Nephron progenitor cell (in vitro differentiated cells): ENCODE measurements around the gene ATP6V1F.

Experiments used
- DNase-seq: peaks from one replicate; pipeline ENCODE4 v3.0.0; 2021
- H3K27ac Mint-ChIP-seq: 2 replicates; pipeline ENCODE4 v1.8.0; 2021; ENCODE audit warnings: mild to moderate bottlenecking, moderate library complexity, mixed read lengths
- H3K27me3 Mint-ChIP-seq: 2 replicates; pipeline ENCODE4 v1.8.0; 2021; ENCODE audit warnings: mild to moderate bottlenecking, low read depth, mixed read lengths; ENCODE audit not compliant: poor library complexity
- H3K36me3 Mint-ChIP-seq: 2 replicates; pipeline ENCODE4 v1.8.0; 2021; ENCODE audit warnings: low read depth, mixed read lengths
- H3K4me1 Mint-ChIP-seq: 2 replicates; pipeline ENCODE4 v1.8.0; 2021; ENCODE audit warnings: mixed read lengths
- H3K4me3 Mint-ChIP-seq: 2 replicates; pipeline ENCODE4 v1.8.0; 2021; ENCODE audit warnings: mild to moderate bottlenecking, moderate library complexity, mixed read lengths
- H3K9me3 Mint-ChIP-seq: 2 replicates; pipeline ENCODE4 v1.8.0; 2021; ENCODE audit warnings: mild to moderate bottlenecking, moderate library complexity, mixed read lengths
- TF ChIP-seq, protein P1 (sequence below): fragments of 200-600 bp; sonication (generic); IDR thresholded peaks from 2 replicates; pipeline ENCODE4 v1.5.0; 2021; ENCODE audit warnings: antibody characterized with exemption

The ATP6V1F gene

DNA sequence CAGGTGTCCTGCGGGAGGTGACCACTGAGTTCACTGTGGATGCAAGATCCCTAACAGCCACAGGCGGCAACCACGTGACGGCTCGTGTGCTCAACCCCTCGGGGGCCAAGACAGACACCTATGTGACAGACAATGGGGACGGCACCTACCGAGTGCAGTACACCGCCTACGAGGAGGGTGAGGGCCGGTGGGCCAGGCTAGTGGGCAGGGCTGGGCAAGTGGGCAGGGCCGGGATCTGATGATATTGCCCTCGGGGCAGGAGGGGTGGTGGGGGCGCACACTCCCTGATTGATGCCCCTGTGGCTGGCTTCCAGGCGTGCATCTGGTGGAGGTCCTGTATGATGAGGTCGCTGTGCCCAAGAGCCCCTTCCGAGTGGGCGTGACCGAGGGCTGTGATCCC lies 16.7 kb upstream of the ATP6V1F start:
- Mint-ChIP-seq H3K4me3 (no peak overlapping the region), H3K27ac (no peak overlapping the region), H3K4me1 (no peaks in the 10 kb centered on the region), H3K36me3 (peaks cover 17% of the 10 kb centered on the region), H3K27me3 (no peaks in the 10 kb centered on the region), H3K9me3 (no peaks in the 10 kb centered on the region)
- DNase-seq = no peak
- TF ChIP-seq, protein P1, sequence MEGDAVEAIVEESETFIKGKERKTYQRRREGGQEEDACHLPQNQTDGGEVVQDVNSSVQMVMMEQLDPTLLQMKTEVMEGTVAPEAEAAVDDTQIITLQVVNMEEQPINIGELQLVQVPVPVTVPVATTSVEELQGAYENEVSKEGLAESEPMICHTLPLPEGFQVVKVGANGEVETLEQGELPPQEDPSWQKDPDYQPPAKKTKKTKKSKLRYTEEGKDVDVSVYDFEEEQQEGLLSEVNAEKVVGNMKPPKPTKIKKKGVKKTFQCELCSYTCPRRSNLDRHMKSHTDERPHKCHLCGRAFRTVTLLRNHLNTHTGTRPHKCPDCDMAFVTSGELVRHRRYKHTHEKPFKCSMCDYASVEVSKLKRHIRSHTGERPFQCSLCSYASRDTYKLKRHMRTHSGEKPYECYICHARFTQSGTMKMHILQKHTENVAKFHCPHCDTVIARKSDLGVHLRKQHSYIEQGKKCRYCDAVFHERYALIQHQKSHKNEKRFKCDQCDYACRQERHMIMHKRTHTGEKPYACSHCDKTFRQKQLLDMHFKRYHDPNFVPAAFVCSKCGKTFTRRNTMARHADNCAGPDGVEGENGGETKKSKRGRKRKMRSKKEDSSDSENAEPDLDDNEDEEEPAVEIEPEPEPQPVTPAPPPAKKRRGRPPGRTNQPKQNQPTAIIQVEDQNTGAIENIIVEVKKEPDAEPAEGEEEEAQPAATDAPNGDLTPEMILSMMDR = no peak

DNA sequence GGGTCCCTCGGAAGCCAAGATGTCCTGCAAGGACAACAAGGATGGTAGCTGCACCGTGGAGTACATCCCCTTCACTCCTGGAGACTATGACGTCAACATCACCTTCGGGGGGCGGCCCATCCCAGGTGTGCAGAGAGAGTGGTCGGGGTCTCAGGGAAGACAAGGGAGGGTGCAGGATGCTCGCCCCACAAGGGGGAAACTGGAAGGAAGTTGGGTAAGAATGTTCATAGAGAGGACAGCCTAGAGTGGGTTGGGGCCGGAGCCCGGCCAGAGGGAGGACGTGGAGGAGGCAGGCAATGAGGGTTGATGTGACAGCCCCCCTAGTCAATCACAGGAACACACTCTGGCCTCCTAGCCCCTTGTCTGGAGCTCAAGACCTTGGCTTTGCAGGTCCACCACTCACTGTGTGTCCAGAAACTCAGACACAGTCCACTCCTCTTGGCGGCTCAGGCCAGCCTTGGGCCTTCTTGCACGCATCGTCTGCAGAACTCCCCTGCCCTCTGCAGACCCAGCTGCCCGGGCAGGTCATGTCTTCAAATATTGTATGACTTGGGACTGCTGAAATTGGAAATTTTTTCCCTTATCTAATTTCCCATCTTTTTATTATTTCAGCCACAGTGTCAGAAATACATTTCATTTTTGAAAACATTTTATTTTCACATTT lies 15.7 kb upstream of the ATP6V1F start:
- no peaks in the 10 kb centered on the region for H3K4me1 Mint-ChIP-seq
- H3K27ac Mint-ChIP-seq = peak overlapping the region; percentile 22
- H3K4me3 Mint-ChIP-seq = no peak overlapping the region
- no peaks in the 10 kb centered on the region for H3K9me3 Mint-ChIP-seq
- TF ChIP-seq, protein P1 = no peak
- H3K36me3 Mint-ChIP-seq = peaks cover 17% of the 10 kb centered on the region
- H3K27me3 Mint-ChIP-seq = no peaks in the 10 kb centered on the region
- DNase-seq = no peak

DNA sequence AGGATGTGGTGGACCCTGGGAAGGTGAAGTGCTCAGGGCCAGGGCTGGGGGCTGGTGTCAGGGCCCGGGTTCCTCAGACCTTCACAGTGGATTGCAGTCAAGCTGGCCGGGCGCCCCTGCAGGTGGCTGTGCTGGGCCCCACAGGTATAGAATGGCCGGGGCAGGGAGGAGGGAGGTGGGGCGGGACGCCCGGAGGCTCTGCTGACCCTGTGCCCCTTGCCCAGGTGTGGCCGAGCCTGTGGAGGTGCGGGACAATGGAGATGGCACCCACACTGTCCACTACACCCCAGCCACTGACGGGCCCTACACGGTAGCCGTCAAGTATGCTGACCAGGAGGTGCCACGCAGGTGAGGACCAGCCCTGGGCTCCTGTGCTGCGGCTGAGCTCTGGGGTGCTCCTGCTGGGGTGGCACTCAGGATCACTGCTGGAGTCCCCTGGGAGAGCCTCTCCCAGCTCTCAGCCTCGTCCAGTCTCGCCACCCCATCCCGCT lies 14.9 kb upstream of the ATP6V1F start:
- TF ChIP-seq, protein P1 = no peak
- Mint-ChIP-seq H3K36me3 (peaks cover 17% of the 10 kb centered on the region), H3K27me3 (no peaks in the 10 kb centered on the region), H3K4me1 (no peaks in the 10 kb centered on the region), H3K27ac (no peak overlapping the region), H3K4me3 (no peak overlapping the region), H3K9me3 (no peaks in the 10 kb centered on the region)
- DNase-seq = no peak

DNA sequence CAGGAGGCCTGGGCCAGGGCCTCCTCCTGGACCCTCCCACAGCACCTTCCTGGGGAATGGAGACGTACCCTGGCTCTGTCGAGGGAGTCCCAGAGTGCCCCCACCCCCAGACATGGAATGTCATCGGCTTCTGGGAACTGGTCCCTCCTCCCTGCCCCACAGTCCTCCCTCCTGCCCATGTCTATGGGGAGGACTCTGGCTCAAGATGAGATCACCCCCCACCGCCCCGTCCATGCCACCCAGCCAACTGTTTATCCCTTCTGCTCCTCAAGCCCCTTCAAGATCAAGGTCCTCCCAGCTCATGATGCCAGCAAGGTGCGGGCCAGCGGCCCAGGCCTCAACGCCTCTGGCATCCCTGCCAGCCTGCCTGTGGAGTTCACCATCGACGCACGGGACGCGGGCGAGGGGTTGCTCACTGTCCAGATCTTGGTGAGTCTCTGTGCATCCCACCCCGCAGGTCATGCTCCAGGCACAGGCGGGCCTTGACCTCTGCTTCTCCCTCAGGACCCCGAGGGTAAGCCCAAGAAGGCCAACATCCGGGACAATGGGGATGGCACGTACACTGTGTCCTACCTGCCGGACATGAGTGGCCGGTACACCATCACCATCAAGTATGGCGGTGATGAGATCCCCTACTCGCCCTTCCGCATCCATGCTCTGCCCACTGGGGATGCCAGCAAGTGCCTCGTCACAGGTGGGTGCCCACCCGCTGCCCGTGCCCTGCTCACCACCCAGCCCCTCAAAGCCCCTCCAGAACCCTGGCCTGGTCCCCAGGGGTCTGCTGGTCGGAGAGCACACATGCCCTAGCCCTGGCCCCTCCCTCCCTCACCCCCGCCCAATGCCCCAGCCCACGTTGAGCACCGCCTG lies 14.1 kb upstream of the ATP6V1F start:
- no peaks in the 10 kb centered on the region for H3K4me1 Mint-ChIP-seq
- H3K4me3 Mint-ChIP-seq = no peak overlapping the region
- no peak for DNase-seq
- TF ChIP-seq, protein P1 = no peak
- H3K27ac Mint-ChIP-seq = no peak overlapping the region
- H3K9me3 Mint-ChIP-seq = no peaks in the 10 kb centered on the region
- peaks cover 16% of the 10 kb centered on the region for H3K36me3 Mint-ChIP-seq
- no peaks in the 10 kb centered on the region for H3K27me3 Mint-ChIP-seq

DNA sequence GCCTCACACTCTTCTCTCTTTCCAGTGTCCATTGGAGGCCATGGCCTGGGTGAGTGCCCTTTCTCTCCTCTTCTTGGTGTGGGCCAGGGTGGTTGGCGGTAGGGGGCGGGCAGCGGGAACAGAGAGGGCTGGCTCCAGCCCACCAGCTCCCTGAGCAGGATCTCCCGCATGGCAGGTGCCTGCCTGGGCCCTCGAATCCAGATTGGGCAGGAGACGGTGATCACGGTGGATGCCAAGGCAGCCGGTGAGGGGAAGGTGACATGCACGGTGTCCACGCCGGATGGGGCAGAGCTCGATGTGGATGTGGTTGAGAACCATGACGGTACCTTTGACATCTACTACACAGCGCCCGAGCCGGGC lies 13.5 kb upstream of the ATP6V1F start:
- no peaks in the 10 kb centered on the region for H3K27me3 Mint-ChIP-seq
- H3K4me3 Mint-ChIP-seq = no peak overlapping the region
- H3K4me1 Mint-ChIP-seq = no peaks in the 10 kb centered on the region
- H3K27ac Mint-ChIP-seq = no peak overlapping the region
- H3K36me3 Mint-ChIP-seq = peaks cover 10% of the 10 kb centered on the region
- DNase-seq = no peak
- no peaks in the 10 kb centered on the region for H3K9me3 Mint-ChIP-seq
- TF ChIP-seq, protein P1 = no peak
